H1 (cell line): Measurements from ENCODE around the gene EMC6. TPM values are rescaled to one million over a fixed set of nuclear protein-coding genes. Genes with fewer than 3 reads are reported as not detected.
A peak's percentile ranks its signal among the peaks of the same experiment; 100 is the strongest.

Experiments
- CTCF ChIA-PET: fragments of 300-600 bp; sonication (Branson Sonifier 250); formaldehyde crosslinking; loops from one replicate; lab custom pipeline; 2021; ENCODE audit not compliant: partially characterized antibody; lab: Charles Lee
- POLR2A ChIA-PET: fragments of 300-600 bp; sonication (Branson Sonifier 250); formaldehyde crosslinking; loops from one replicate; lab custom pipeline; 2021; ENCODE audit warnings: inconsistent platforms; ENCODE audit not compliant: partially characterized antibody; lab: Charles Lee
- DNase-seq, 2 experiments: peaks; one replicate each; pipeline versions ENCODE4 v3.0.0 to v3.0.0-alpha.2; 2010 to 2022; ENCODE audit warnings: low spot score in 2 of 2, low read depth in 1 of 2, mixed read lengths in 1 of 2
- FAIRE-seq: peaks from 2 replicates; lab custom pipeline; 2011; peaks lifted over from hg19 to GRCh38; lab: Jason Lieb, UNC
- H2AFZ ChIP-seq: 2 replicates; pipeline ENCODE4 v1.8.1; 2012; ENCODE audit warnings: low read length, inconsistent platforms
- H2AK5ac ChIP-seq: 2 replicates; pipeline ENCODE4 v1.6.1; 2013; ENCODE audit warnings: low read depth, low read length
- H2BK120ac ChIP-seq: replicated peaks from 2 replicates; pipeline ENCODE3; 2013; ENCODE audit warnings: low read depth, low read length, inconsistent platforms
- H2BK12ac ChIP-seq: 2 replicates; pipeline ENCODE4 v1.6.1; 2013; ENCODE audit warnings: low read depth, low read length
- H2BK15ac ChIP-seq: 2 replicates; pipeline ENCODE4 v1.6.1; 2013; ENCODE audit warnings: low read length
- H2BK20ac ChIP-seq: 2 replicates; pipeline ENCODE4 v1.6.1; 2013; ENCODE audit warnings: low read length
- H2BK5ac ChIP-seq: 2 replicates; pipeline ENCODE4 v1.6.1; 2013; ENCODE audit warnings: low read depth, low read length
- H3K14ac ChIP-seq: 2 replicates; pipeline ENCODE4 v1.6.1; 2013; ENCODE audit warnings: inconsistent platforms; ENCODE audit not compliant: insufficient read length
- H3K18ac ChIP-seq: 2 replicates; pipeline ENCODE4 v1.6.1; 2013; ENCODE audit warnings: low read length; ENCODE audit errors: extremely low read depth
- H3K23ac ChIP-seq: 2 replicates; pipeline ENCODE4 v1.6.1; 2013; ENCODE audit warnings: inconsistent platforms; ENCODE audit not compliant: insufficient read length
- H3K23me2 ChIP-seq: 2 replicates; pipeline ENCODE4 v1.6.1; 2013; ENCODE audit warnings: low read depth, low read length
- H3K27ac ChIP-seq: 2 replicates; pipeline ENCODE4 v1.6.1; 2011; ENCODE audit warnings: low read depth, low read length, inconsistent platforms
- H3K27me3 ChIP-seq, 4 experiments: replicated peaks in 1 of 4; 1 replicate in 1 of 4; 2 replicates in 3 of 4; pipeline versions ENCODE4 v1.6.1 to v1.8.1; 2011 to 2013; ENCODE audit warnings: low read length in 3 of 4, mild to moderate bottlenecking in 3 of 4, inconsistent platforms in 2 of 4, mixed read lengths in 2 of 4, moderate library complexity in 1 of 4; ENCODE audit not compliant: control insufficient read depth in 3 of 4, insufficient read depth in 3 of 4; ENCODE audit errors: extremely low read depth in 1 of 4
- H3K36me3 ChIP-seq, 4 experiments: 2 replicates each; pipeline versions ENCODE4 v1.6.1 to v1.8.1; 2011 to 2013; ENCODE audit warnings: mild to moderate bottlenecking in 4 of 4, low read length in 3 of 4, moderate library complexity in 2 of 4, control low read depth in 1 of 4, inconsistent platforms in 1 of 4; ENCODE audit not compliant: insufficient read depth in 4 of 4, control insufficient read depth in 2 of 4
- H3K4ac ChIP-seq: replicated peaks from 2 replicates; pipeline ENCODE3; 2013; ENCODE audit warnings: low read length, low read depth, mixed read lengths, inconsistent platforms; ENCODE audit not compliant: insufficient read length
- H3K4me1 ChIP-seq, 4 experiments: replicated peaks in 1 of 4; 1 replicate in 1 of 4; 2 replicates in 3 of 4; pipeline versions ENCODE4 v1.6.1 to v1.8.1; 2011 to 2013; ENCODE audit warnings: low read length in 3 of 4, inconsistent platforms in 2 of 4, mixed read lengths in 1 of 4; ENCODE audit not compliant: insufficient read depth in 4 of 4, control insufficient read depth in 3 of 4
- H3K4me2 ChIP-seq, 2 experiments: 2 replicates each; pipeline versions ENCODE4 v1.6.1 to v1.8.1; 2011 to 2013; ENCODE audit warnings: low read depth in 2 of 2, low read length in 2 of 2, control low read depth in 1 of 2, inconsistent platforms in 1 of 2, mild to moderate bottlenecking in 1 of 2; ENCODE audit not compliant: insufficient read depth in 1 of 2
- H3K4me3 ChIP-seq, 4 experiments: fragments of 200-600, 300-600 bp in 1 of 4; sonication (generic), shearing (Covaris generic), sonication (Bioruptor Twin) in 1 of 4; 2 replicates each; pipeline versions ENCODE4 v1.5.1 to v1.8.1; 2011 to 2016; ENCODE audit warnings: low read length in 4 of 4, low read depth in 3 of 4, control low read depth in 2 of 4, inconsistent platforms in 2 of 4, mild to moderate bottlenecking in 2 of 4, mixed read lengths in 1 of 4, moderate library complexity in 1 of 4; ENCODE audit not compliant: insufficient read depth in 2 of 4; ENCODE audit errors: extremely low read depth in 1 of 4
- H3K56ac ChIP-seq: replicated peaks from 2 replicates; pipeline ENCODE3; 2013; ENCODE audit warnings: low read depth, mild to moderate bottlenecking, mixed read lengths, low read length, inconsistent platforms; ENCODE audit not compliant: insufficient read length
- H3K79me1 ChIP-seq: 2 replicates; pipeline ENCODE4 v1.6.1; 2013; ENCODE audit warnings: low read depth, low read length, control low read depth
- H3K79me2 ChIP-seq, 2 experiments: 2 replicates each; pipeline versions ENCODE4 v1.6.1 to v1.8.1; 2012 to 2013; ENCODE audit warnings: low read length in 2 of 2, mild to moderate bottlenecking in 2 of 2, inconsistent platforms in 1 of 2; ENCODE audit not compliant: insufficient read depth in 2 of 2, control insufficient read depth in 1 of 2
- H3K9ac ChIP-seq, 4 experiments: replicated peaks in 1 of 4; 1 replicate in 1 of 4; 2 replicates in 3 of 4; pipeline versions ENCODE4 v1.6.1 to v1.8.1; 2011 to 2013; ENCODE audit warnings: low read depth in 3 of 4, low read length in 3 of 4, control low read depth in 2 of 4, mild to moderate bottlenecking in 2 of 4, moderate library complexity in 2 of 4, inconsistent platforms in 1 of 4; ENCODE audit errors: extremely low read depth in 1 of 4
- H3K9me3 ChIP-seq, 2 experiments: 2 replicates each; pipeline versions ENCODE4 v1.6.1 to v1.8.1; 2012 to 2013; ENCODE audit warnings: mild to moderate bottlenecking in 2 of 2, moderate library complexity in 2 of 2, control low read depth in 1 of 2, inconsistent platforms in 1 of 2, low read depth in 1 of 2, low read length in 1 of 2, mixed read lengths in 1 of 2; ENCODE audit not compliant: insufficient read depth in 2 of 2
- H4K20me1 ChIP-seq, 2 experiments: replicated peaks in 1 of 2; 2 replicates each; pipeline versions ENCODE3 to v1.8.1; 2011 to 2013; ENCODE audit warnings: inconsistent platforms in 2 of 2, low read length in 2 of 2, mild to moderate bottlenecking in 1 of 2; ENCODE audit not compliant: insufficient read depth in 2 of 2, control insufficient read depth in 1 of 2
- H4K5ac ChIP-seq: 2 replicates; pipeline ENCODE4 v1.6.1; 2013; ENCODE audit warnings: low read length, low read depth, mixed read lengths, inconsistent platforms; ENCODE audit not compliant: insufficient read length
- H4K8ac ChIP-seq: 2 replicates; pipeline ENCODE4 v1.8.0; 2013; ENCODE audit warnings: mild to moderate bottlenecking, moderate library complexity, low read length, inconsistent platforms; ENCODE audit not compliant: insufficient read depth; ENCODE audit errors: extremely low read depth
- H4K91ac ChIP-seq: replicated peaks from 2 replicates; pipeline ENCODE3; 2013; ENCODE audit warnings: low read length, mixed read lengths, inconsistent platforms; ENCODE audit not compliant: insufficient read length
- BACH1 ChIP-seq: IDR thresholded peaks from 2 replicates; pipeline ENCODE4 v1.6.1; 2012; ENCODE audit warnings: low read length, improper control_type of control experiment
- BCL11A ChIP-seq, 2 experiments: IDR thresholded peaks; one replicate each; pipeline ENCODE4 v1.6.1; 2011; ENCODE audit warnings: low read depth in 2 of 2, low read length in 2 of 2, mild to moderate bottlenecking in 2 of 2
- CTBP2 ChIP-seq: IDR thresholded peaks from 2 replicates; pipeline ENCODE4 v1.7.0; 2011; ENCODE audit warnings: borderline replicate concordance, mild to moderate bottlenecking, moderate library complexity, mixed read lengths, low read length; ENCODE audit not compliant: insufficient read depth, insufficient read length
- EGR1 ChIP-seq: IDR thresholded peaks from 2 replicates; pipeline ENCODE4 v1.6.1; 2011; ENCODE audit warnings: low read depth, low read length, borderline replicate concordance
- HDAC6 ChIP-seq: IDR thresholded peaks from one replicate; pipeline ENCODE4 v1.7.1; 2012; ENCODE audit warnings: low read depth, mild to moderate bottlenecking, inconsistent platforms, low read length, moderate library complexity
- POLR2A ChIP-seq, 2 experiments: IDR thresholded peaks; 1 replicate in 1 of 2; 2 replicates in 1 of 2; pipeline ENCODE4 v1.6.1; 2011; ENCODE audit warnings: low read depth in 2 of 2, low read length in 2 of 2, mild to moderate bottlenecking in 2 of 2; ENCODE audit errors: control extremely low read depth in 1 of 2
- SIX5 ChIP-seq: IDR thresholded peaks from 2 replicates; pipeline ENCODE4 v1.6.1; 2011; ENCODE audit warnings: mild to moderate bottlenecking, low read depth, low read length
- TAF1 ChIP-seq: IDR thresholded peaks from 2 replicates; pipeline ENCODE4 v1.6.1; 2011; ENCODE audit warnings: mild to moderate bottlenecking, low read depth, low read length
- TBP ChIP-seq: IDR thresholded peaks from 2 replicates; pipeline ENCODE4 v1.6.1; 2011; ENCODE audit warnings: low read depth, low read length, improper control_type of control experiment
- ZNF274 ChIP-seq: IDR thresholded peaks from 2 replicates; pipeline ENCODE4 v1.7.0; 2012; ENCODE audit warnings: low read length, borderline replicate concordance; ENCODE audit errors: extremely low read depth
- WGBS, 2 experiments: shearing (Covaris generic) in 1 of 2; methylation state at CpG; one replicate each; pipeline versions ENCODE4 v1.1.6 to v1.1.7; 2013 to 2015; ENCODE audit warnings: low lambda C conversion rate in 2 of 2, mixed read lengths in 2 of 2, inconsistent platforms in 1 of 2, low coverage in 1 of 2, missing lambda C conversion rate in 1 of 2; ENCODE audit not compliant: insufficient replicate concordance in 2 of 2, insufficient coverage in 1 of 2, insufficient read length in 1 of 2; ENCODE audit errors: extremely low coverage in 1 of 2, missing lambda C conversion rate in 1 of 2; 5-methylcytosine and 5-hydroxymethylcytosine counted together
- polyA plus RNA-seq, 7 experiments: library from polyadenylated mRNA; depleted of rRNA in 3 of 7; stranded (reverse) in 5 of 7; unstranded in 2 of 7; fragments of >200 nt in 5 of 7; fragments of 200-250 nt in 2 of 7; gene quantifications; 1 replicate in 5 of 7; 2 replicates in 1 of 7; 4 replicates in 1 of 7; pipeline versions ENCODE4 v1.2.1 to v1.2.3, GENCODE V29; 2011 to 2013; ENCODE audit warnings: missing spikeins in 2 of 7, mixed read lengths in 2 of 7
- total RNA-seq: library from RNA; stranded (reverse); fragmentation: NEBNext Ultra II Directional; extraction: Animal tissue kit (Norgen Biotek cat#: 25700); gene quantifications from 2 replicates; pipeline ENCODE4 v1.2.1, GENCODE V29; 2021
- TF ChIP-seq, protein P1 (sequence below): IDR thresholded peaks from 2 replicates; pipeline ENCODE4 v1.6.1; 2012; ENCODE audit warnings: low read length, inconsistent platforms
- TF ChIP-seq, protein P2 (sequence below): IDR thresholded peaks from 2 replicates; pipeline ENCODE4 v1.6.1; 2012; ENCODE audit warnings: inconsistent platforms

EMC6 gene
- total and polyA plus RNA-seq, 2 of the 8 experiments (the other 6 are each of a cell fraction or from before 2014, with no cell fraction given), result 81.5 to 193 TPM

DNA sequence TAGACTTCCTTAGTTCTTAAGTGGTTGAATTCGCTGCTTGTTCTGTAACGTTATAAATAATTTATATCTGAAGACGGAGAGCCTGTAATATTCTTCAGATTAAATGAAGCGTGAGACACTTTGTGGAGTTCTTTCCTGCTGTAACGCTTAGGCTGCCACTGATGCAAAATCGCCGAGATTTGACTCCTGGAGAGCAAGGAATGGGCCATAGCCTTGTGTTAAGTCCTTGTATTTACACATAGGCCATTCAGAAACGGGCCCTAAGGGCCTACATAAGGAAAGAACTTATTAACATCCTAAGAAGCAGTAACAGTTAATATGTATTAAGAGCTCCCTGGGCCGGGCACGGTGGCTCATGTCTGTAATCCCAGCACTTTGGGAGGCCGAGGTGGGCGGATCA lies 936 bp downstream of the EMC6 start:
- Histone ChIP-seq H3K79me2 (peaks cover 3 to 28% of the 10 kb centered on the region in 2 experiments; a peak in 3 of 4 replicates), H2AFZ (no peak overlapping the region), H3K4me3 (peak overlapping the region; percentile 79 to 94 (median 84)), H2BK20ac (no peak overlapping the region), H3K4me2 (peak overlapping the region; percentile 73 to 76), H2BK15ac (no peak overlapping the region), H3K9me3 (no peaks in the 10 kb centered on the region), H2AK5ac (no peak overlapping the region), H3K56ac (no peak overlapping the region), H4K8ac (no peak overlapping the region), H3K23ac (no peak overlapping the region), H3K23me2 (peaks cover 12% of the 10 kb centered on the region; the same call in 1 of the 2 replicates), H3K18ac (no peak overlapping the region), H3K9ac (peak overlapping the region in 3 of 4 experiments; percentile 91 to 93 (median 93); a peak in 6 of 7 replicates), H3K27me3 (no peaks in the 10 kb centered on the region), H3K36me3 (no peaks in the 10 kb centered on the region; a peak in 1 of 8 replicates), H4K91ac (no peak overlapping the region), H2BK120ac (no peak overlapping the region), H2BK5ac (no peak overlapping the region), H3K4me1 (peaks cover 3 to 7% (median 5%) of the 10 kb centered on the region in 4 experiments), H3K4ac (no peak overlapping the region), H4K5ac (no peak overlapping the region), H4K20me1 (peaks cover 0 to 7% of the 10 kb centered on the region in 2 experiments), H2BK12ac (no peak overlapping the region), H3K79me1 (peaks cover 12% of the 10 kb centered on the region), H3K27ac (no peak overlapping the region), H3K14ac (no peak overlapping the region)
- no peak for TF ChIP-seq HDAC6
- no peak for TF ChIP-seq CTBP2
- no peak for TF ChIP-seq BACH1
- no peak for TF ChIP-seq EGR1
- TF ChIP-seq BCL11A (IDR thresholded peaks at IDR 0.05; ENCODE audit: low read depth in 2 of 2, low read length in 2 of 2), result no peak
- TF ChIP-seq, protein P1, sequence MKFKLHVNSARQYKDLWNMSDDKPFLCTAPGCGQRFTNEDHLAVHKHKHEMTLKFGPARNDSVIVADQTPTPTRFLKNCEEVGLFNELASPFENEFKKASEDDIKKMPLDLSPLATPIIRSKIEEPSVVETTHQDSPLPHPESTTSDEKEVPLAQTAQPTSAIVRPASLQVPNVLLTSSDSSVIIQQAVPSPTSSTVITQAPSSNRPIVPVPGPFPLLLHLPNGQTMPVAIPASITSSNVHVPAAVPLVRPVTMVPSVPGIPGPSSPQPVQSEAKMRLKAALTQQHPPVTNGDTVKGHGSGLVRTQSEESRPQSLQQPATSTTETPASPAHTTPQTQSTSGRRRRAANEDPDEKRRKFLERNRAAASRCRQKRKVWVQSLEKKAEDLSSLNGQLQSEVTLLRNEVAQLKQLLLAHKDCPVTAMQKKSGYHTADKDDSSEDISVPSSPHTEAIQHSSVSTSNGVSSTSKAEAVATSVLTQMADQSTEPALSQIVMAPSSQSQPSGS, result no peak
- TF ChIP-seq TAF1, result no peak
- no peak for TF ChIP-seq SIX5
- no peak for TF ChIP-seq POLR2A (IDR thresholded peaks at IDR 0.05; ENCODE audit: control extremely low read depth in 1 of 2, low read depth in 2 of 2, low read length in 2 of 2)
- no peak for TF ChIP-seq TBP
- TF ChIP-seq, protein P2, sequence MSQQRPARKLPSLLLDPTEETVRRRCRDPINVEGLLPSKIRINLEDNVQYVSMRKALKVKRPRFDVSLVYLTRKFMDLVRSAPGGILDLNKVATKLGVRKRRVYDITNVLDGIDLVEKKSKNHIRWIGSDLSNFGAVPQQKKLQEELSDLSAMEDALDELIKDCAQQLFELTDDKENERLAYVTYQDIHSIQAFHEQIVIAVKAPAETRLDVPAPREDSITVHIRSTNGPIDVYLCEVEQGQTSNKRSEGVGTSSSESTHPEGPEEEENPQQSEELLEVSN, result no peak
- TF ChIP-seq ZNF274, result no peak
- FAIRE-seq (no peak), DNase-seq (no peak)
- 61% methylated on average over 12 of the region's 12 CpGs; no CpG with 5 or more reads in 1 of the 2 experiments for WGBS, 2 experiments
- CTCF ChIA-PET, result interaction anchor here (1.5 to 5.7 kb wide), 3 partner anchors 13 to 22 kb away, joined by 3 to 34 read pairs (median 6); no protein-coding TSS in a partner anchor
- POLR2A ChIA-PET, result interaction anchor here (1.1 to 12.7 kb wide), 4 partner anchors 9 to 33 kb away, joined by 3 to 194 read pairs (median 12); partner anchors contain the start of genes CTNS and SHPK
